Measurements from ENCODE around the gene CENPK.

DNA sequence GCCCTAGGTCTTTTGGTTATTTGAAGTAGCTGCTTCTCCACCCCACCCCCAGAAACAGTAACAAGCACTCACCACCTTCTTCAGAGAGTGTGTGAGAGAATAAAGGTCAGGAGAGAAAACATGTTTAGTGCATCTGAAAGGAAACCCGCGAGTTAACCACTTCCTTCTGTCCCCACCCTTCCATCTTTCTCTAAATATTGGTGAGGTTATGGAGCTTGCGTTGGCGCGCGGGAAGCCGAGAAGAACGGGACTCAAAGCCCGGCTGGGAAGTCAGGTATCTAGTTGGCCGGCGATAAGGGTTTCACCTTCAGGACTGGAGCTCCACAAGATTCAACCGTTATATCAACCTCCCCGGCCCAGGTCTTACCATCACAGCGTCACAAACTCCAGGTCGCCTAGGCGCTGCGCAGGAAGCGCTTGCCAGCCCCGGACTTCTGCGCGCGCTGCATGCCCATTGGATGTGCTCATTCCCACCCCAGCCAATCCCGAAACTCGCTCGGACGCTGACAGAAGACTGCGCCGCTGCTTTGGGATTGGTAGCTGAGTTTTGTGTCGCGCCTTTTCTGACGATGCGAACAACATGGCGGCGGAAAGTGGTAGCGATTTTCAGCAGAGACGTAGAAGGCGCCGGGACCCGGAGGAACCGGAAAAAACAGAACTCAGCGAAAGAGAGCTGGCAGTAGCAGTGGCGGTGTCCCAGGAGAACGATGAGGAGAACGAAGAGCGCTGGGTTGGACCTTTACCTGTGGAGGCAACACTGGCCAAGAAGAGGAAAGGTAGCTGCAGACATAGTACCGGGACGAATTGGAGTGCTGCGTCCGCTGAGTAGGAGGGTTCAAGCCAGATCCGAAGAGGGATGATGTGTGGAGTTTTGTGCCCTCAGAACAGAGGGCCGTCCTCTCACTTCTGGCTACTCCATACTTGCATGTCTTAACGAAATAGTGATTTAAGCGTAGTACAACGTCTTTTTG lies at the start of gene CENPK, which contains the start of gene PPWD1:
- no peak for TF ChIP-seq CTCF (IDR thresholded peaks at IDR 0.05; ENCODE audit: poor library complexity, severe bottlenecking)
- TF ChIP-seq TAF1 (IDR thresholded peaks at IDR 0.05; ENCODE audit: low read depth): peak; percentile 80
- TF ChIP-seq EZH2 (IDR thresholded peaks at IDR 0.05; ENCODE audit: borderline replicate concordance, insufficient read depth, low read length, poor library complexity, severe bottlenecking): no peak
